Measurements from ENCODE around the gene CFHR3. TPM values are rescaled to one million over a fixed set of nuclear protein-coding genes. Genes with fewer than 3 reads are reported as not detected.
"Not testable (repeated sequence)": the region's sequence is repeated elsewhere in the genome, so short reads cannot be mapped to it uniquely, and the experiment has no call there.

The CFHR3 gene
- total and polyA plus RNA-seq, 9 donors = 0.11 to 1.0 (median 0.36) TPM

GRCh38 chr1:196774175-196774574 is 465 bp upstream of the CFHR3 start:
- Histone ChIP-seq H3K4me3 (no peak overlapping the region), H3K27me3 (no peaks in the 10 kb centered on the region), H3K4me1 (ENCODE audit: insufficient read depth) (no peaks in the 10 kb centered on the region), H3K27ac (no peak overlapping the region), H3K36me3 (no peaks in the 10 kb centered on the region), H3K9me3 (no peaks in the 10 kb centered on the region)
- TF ChIP-seq EP300 (IDR thresholded peaks at IDR 0.05) (no peak), POLR2A (IDR thresholded peaks at IDR 0.05) (no peak)
- TF ChIP-seq, protein P1, sequence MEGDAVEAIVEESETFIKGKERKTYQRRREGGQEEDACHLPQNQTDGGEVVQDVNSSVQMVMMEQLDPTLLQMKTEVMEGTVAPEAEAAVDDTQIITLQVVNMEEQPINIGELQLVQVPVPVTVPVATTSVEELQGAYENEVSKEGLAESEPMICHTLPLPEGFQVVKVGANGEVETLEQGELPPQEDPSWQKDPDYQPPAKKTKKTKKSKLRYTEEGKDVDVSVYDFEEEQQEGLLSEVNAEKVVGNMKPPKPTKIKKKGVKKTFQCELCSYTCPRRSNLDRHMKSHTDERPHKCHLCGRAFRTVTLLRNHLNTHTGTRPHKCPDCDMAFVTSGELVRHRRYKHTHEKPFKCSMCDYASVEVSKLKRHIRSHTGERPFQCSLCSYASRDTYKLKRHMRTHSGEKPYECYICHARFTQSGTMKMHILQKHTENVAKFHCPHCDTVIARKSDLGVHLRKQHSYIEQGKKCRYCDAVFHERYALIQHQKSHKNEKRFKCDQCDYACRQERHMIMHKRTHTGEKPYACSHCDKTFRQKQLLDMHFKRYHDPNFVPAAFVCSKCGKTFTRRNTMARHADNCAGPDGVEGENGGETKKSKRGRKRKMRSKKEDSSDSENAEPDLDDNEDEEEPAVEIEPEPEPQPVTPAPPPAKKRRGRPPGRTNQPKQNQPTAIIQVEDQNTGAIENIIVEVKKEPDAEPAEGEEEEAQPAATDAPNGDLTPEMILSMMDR (IDR thresholded peaks at IDR 0.05) = no peak
- WGBS, 3 donors = 43 to 47% (median 46%) methylated on average over 2 of the region's 2 CpGs
- DNase-seq = no peak
- intact Hi-C loops (cut with DNase I) = no loop called here

- WGBS, 3 donors = 93 to 96% (median 94%) methylated on average over 13 of the region's 13 CpGs
- no peaks in the 10 kb centered on the region for H3K4me1 ChIP-seq (ENCODE audit: insufficient read depth)
- H3K36me3 ChIP-seq = no peaks in the 10 kb centered on the region
- no peak overlapping the region for H3K4me3 ChIP-seq
- no peaks in the 10 kb centered on the region for H3K27me3 ChIP-seq
- TF ChIP-seq, protein P1 (IDR thresholded peaks at IDR 0.05) = no peak
- TF ChIP-seq POLR2A (IDR thresholded peaks at IDR 0.05) = no peak
- no peak for TF ChIP-seq EP300 (IDR thresholded peaks at IDR 0.05)
- intact Hi-C loops (cut with DNase I) = no loop called here
- no peak overlapping the region for H3K27ac ChIP-seq
- no peaks in the 10 kb centered on the region for H3K9me3 ChIP-seq
- DNase-seq = no peak
These were observed 3.0 kb downstream of the CFHR3 start for GRCh38 chr1:196777603-196778002.

- TF ChIP-seq POLR2A (IDR thresholded peaks at IDR 0.05) = no peak
- TF ChIP-seq, protein P1 (IDR thresholded peaks at IDR 0.05) = no peak
- TF ChIP-seq EP300 (IDR thresholded peaks at IDR 0.05) = no peak
- Histone ChIP-seq H3K27me3 (no peaks in the 10 kb centered on the region), H3K4me1 (ENCODE audit: insufficient read depth) (no peaks in the 10 kb centered on the region), H3K9me3 (no peaks in the 10 kb centered on the region), H3K4me3 (no peak overlapping the region), H3K36me3 (no peaks in the 10 kb centered on the region), H3K27ac (no peak overlapping the region)
- intact Hi-C loops (cut with DNase I) = no loop called here
- WGBS, 3 donors = 93 to 96% (median 93%) methylated on average over 1 of the region's 1 CpG
- no peak for DNase-seq
These were observed 4.5 kb downstream of the CFHR3 start for GRCh38 chr1:196779093-196779492.

DNA sequence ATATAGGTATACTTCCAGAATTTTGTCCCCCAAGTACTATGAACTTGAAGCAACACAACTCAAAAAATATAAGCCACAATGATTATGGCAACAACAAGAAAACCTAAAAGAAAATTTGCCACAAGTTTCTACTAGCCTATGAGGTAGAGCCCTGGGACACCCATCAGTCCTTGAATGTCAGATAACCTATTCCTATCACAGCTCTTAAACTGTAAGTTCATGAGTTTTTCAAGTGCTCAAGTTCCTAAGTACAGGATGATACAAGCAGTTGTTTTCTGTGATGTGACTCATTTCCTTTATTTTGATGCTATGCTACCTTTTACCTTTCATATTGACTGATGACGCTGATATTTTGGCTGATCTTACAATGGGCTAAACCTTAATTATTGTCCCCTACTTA is 16.6 kb downstream of the CFHR3 start:
- H3K9me3 ChIP-seq; H3K4me1 ChIP-seq (ENCODE audit: insufficient read depth); H3K27ac ChIP-seq; DNase-seq; intact Hi-C loops (cut with DNase I); H3K4me3 ChIP-seq; H3K27me3 ChIP-seq; H3K36me3 ChIP-seq: not testable (repeated sequence)
- WGBS, 3 donors = 86 to 94% methylated on average over 1 of the region's 1 CpG; no CpG with 5 or more reads in 1 of the 3 donors

- H3K4me3 ChIP-seq; H3K4me1 ChIP-seq (ENCODE audit: insufficient read depth); H3K27me3 ChIP-seq; intact Hi-C loops (cut with DNase I); H3K27ac ChIP-seq; H3K36me3 ChIP-seq; H3K9me3 ChIP-seq; DNase-seq: not testable (repeated sequence)
- whole genome bisulfite sequencing, 3 donors = 42 to 51% (median 50%) methylated on average over 4 of the region's 4 CpGs
These were observed 19.5 kb downstream of the CFHR3 start for GRCh38 chr1:196794103-196794502.

DNA sequence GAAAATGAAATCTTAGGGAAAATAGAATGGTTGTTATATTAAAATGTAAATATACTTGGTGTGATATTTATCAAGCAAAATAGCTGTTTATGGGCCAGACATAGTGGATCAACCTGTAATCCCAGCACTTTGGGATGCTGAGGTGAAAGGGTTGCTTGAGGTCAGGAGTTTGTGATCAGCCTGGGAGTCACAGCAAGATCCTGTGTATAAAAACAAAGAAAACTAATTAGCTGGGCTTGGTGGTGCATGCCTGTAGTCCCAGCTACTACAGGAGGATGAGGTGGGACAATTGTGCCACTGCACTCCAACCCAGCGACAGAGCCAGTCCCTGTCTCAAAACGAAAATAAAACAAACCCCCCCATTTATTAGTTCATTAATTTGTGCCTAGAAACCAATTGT is 23.3 kb downstream of the CFHR3 start:
- Histone ChIP-seq H3K4me1 (ENCODE audit: insufficient read depth) (no peaks in the 10 kb centered on the region), H3K36me3 (no peaks in the 10 kb centered on the region), H3K9me3 (no peaks in the 10 kb centered on the region), H3K27ac (no peak overlapping the region), H3K27me3 (no peaks in the 10 kb centered on the region), H3K4me3 (no peak overlapping the region)
- no peak for DNase-seq
- WGBS, 3 donors = 17 to 51% (median 25%) methylated on average over 2 of the region's 2 CpGs
- TF ChIP-seq EP300 (IDR thresholded peaks at IDR 0.05) = no peak
- TF ChIP-seq, protein P1 (IDR thresholded peaks at IDR 0.05) = no peak
- no peak for TF ChIP-seq POLR2A (IDR thresholded peaks at IDR 0.05)
- intact Hi-C loops (cut with DNase I) = no loop called here

DNA sequence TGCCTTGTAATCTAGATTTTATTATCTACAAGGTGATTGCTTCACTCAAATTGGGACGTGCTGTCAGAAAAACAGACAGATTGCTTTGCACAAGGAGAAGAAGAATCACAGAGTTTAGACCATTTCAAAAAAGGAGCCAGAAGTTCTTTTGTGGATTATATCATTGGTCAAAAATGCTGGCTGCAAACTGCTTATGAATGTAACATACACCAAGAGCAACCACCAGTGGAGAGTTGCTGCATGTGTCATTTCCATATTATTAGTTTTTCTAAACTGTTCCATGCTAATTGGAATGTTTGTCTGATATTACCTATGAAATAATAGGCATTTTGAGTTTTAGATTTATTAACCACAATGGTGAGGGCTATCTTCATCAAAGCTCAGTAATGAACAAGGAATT is 27.3 kb downstream of the CFHR3 start:
- not testable (repeated sequence) for H3K9me3 ChIP-seq
- 70 to 84% (median 76%) methylated on average over 1 of the region's 1 CpG for WGBS, 3 donors

More for the DNA sequence above, 27.3 kb downstream of the CFHR3 start:
- H3K4me1 ChIP-seq (ENCODE audit: insufficient read depth); intact Hi-C loops (cut with DNase I); H3K27ac ChIP-seq; DNase-seq; H3K36me3 ChIP-seq; H3K27me3 ChIP-seq; H3K4me3 ChIP-seq: not testable (repeated sequence)

Measured in ovary (tissue), 9 donors.